HG02970 (cell line): Measurements from ENCODE around the gene CR1L.
"Not testable (repeated sequence)": the region's sequence is repeated elsewhere in the genome, so short reads cannot be mapped to it uniquely, and the experiment has no call there.

Experiments
- ATAC-seq: cut with Tn5 transposase; IDR thresholded peaks from one replicate; pipeline ENCODE4 v1.9.1; 2021; ENCODE audit warnings: mild to moderate bottlenecking, moderate library complexity, moderate number of reproducible peaks; ENCODE audit not compliant: unreplicated experiment, low FRiP score

The CR1L gene

GRCh38 chr1:207742850-207743555 is 98.1 kb downstream of the CR1L start:
- ATAC-seq: no peak

- ATAC-seq: no peak
These were observed 99.1 kb downstream of the CR1L start for GRCh38 chr1:207744000-207744534.

GRCh38 chr1:207745285-207745684 is 100.4 kb downstream of the CR1L start:
- no peak for ATAC-seq

- no peak for ATAC-seq
These were observed 101.2 kb downstream of the CR1L start for GRCh38 chr1:207745839-207746767.

- no peak for ATAC-seq
These were observed 102.9 kb downstream of the CR1L start for GRCh38 chr1:207747627-207748492.

GRCh38 chr1:207748737-207749528 is 104.0 kb downstream of the CR1L start:
- no peak for ATAC-seq

GRCh38 chr1:207750631-207751305 is 105.8 kb downstream of the CR1L start:
- ATAC-seq: no peak

GRCh38 chr1:207751463-207751789 is 106.5 kb downstream of the CR1L start:
- not testable (repeated sequence) for ATAC-seq

GRCh38 chr1:207751790-207752455 is 107.0 kb downstream of the CR1L start, which contains the start of gene CD46:
Gene CD46 (plus strand): TSS chr1:207752054. CDS start chr1:207752213, 159 bp downstream.
- ATAC-seq: peak; percentile 96

- ATAC-seq: peak; percentile 19
These were observed 107.6 kb downstream of the CR1L start for GRCh38 chr1:207752456-207752998.

GRCh38 chr1:207753611-207754010 is 108.7 kb downstream of the CR1L start:
- ATAC-seq: no peak

GRCh38 chr1:207754011-207754410 is 109.1 kb downstream of the CR1L start:
- no peak for ATAC-seq

- ATAC-seq: no peak
These were observed 110.2 kb downstream of the CR1L start for GRCh38 chr1:207754974-207755700.

GRCh38 chr1:207755846-207756693 is 111.1 kb downstream of the CR1L start:
- no peak for ATAC-seq

GRCh38 chr1:207762622-207763021 is 117.7 kb downstream of the CR1L start:
- no peak for ATAC-seq

- no peak for ATAC-seq
These were observed 118.2 kb downstream of the CR1L start for GRCh38 chr1:207763091-207763490.

- ATAC-seq: no peak
These were observed 119.0 kb downstream of the CR1L start for GRCh38 chr1:207763972-207764371.
